IPS-15b (cell line): ENCODE results near the gene FGB.

Experiments used
- H3K27me3 ChIP-seq: one replicate; pipeline ENCODE4 v1.6.1; 2013; ENCODE audit warnings: low read length; ENCODE audit not compliant: control insufficient read depth, insufficient read depth
- H3K36me3 ChIP-seq: one replicate; pipeline ENCODE4 v1.6.1; 2013; ENCODE audit warnings: low read length; ENCODE audit not compliant: control insufficient read depth, insufficient read depth
- H3K4me1 ChIP-seq: one replicate; pipeline ENCODE4 v1.6.1; 2013; ENCODE audit warnings: mild to moderate bottlenecking, low read length; ENCODE audit not compliant: control insufficient read depth, insufficient read depth
- H3K4me3 ChIP-seq: one replicate; pipeline ENCODE4 v1.5.1; 2013; ENCODE audit warnings: low read depth, low read length
- H3K9ac ChIP-seq: one replicate; pipeline ENCODE4 v1.6.1; 2013; ENCODE audit warnings: low read depth, mild to moderate bottlenecking, low read length
- H3K9me3 ChIP-seq: one replicate; pipeline ENCODE4 v1.6.1; 2013; ENCODE audit warnings: mild to moderate bottlenecking, low read length; ENCODE audit not compliant: control insufficient read depth, insufficient read depth

The FGB gene

DNA sequence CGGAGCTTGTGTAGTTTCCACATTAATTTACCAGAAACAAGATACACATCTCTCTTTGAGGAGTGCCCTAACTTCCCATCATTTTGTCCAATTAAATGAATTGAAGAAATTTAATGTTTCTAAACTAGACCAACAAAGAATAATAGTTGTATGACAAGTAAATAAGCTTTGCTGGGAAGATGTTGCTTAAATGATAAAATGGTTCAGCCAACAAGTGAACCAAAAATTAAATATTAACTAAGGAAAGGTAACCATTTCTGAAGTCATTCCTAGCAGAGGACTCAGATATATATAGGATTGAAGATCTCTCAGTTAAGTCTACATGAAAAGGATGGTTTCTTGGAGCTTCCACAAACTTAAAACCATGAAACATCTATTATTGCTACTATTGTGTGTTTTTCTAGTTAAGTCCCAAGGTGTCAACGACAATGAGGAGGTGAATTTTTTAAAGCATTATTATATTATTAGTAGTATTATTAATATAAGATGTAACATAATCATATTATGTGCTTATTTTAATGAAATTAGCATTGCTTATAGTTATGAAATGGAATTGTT is at the start of gene FGB:
Gene FGB (plus strand): TSS at position 315 of the 558 bp plus-strand sequence. CDS start 8 bp downstream, at position 323.
- Histone ChIP-seq H3K9ac (no peak within 1 kb of the TSS), H3K4me3 (no peak within 1 kb of the TSS), H3K9me3 (no peaks in the 10 kb centered on the region), H3K36me3 (no peaks in the 10 kb centered on the region), H3K27me3 (no peaks in the 10 kb centered on the region), H3K4me1 (no peaks in the 10 kb centered on the region)

DNA sequence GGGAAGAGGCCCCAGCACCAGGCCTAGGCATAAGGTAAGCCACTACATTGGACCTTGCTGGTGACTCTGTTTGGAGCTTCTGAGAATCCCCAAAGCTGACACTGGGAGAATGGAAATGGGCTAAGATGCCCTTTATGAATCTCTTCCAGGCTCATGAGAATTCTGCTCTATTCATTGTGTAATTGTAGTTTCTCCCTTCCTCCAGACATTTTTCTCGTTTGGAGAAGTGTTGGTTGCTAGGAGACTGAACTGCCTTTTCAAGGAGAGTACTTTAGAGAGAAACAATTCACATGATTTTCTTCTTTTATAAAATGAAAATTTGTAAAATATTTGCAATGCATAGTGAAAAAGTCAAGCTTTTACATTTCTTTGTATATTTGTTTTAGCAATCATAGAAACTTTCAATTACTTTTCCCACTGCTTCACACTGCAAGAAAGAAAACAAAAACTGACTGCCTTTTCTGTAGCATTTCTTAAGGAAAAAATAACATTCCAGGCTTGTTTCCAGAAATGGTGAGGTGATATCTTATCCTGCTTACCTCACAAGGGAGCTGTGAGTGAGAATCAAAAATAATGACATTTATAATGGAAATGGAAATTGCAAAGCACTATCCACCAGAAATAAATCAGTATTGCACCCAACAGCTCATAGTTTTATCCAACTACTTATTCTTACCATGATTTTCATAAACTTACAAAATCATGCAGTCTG is 46.3 kb upstream of the FGB start:
- no peak overlapping the region for H3K4me3 ChIP-seq
- no peak overlapping the region for H3K9ac ChIP-seq
- no peaks in the 10 kb centered on the region for H3K36me3 ChIP-seq
- H3K27me3 ChIP-seq, result no peaks in the 10 kb centered on the region
- no peaks in the 10 kb centered on the region for H3K9me3 ChIP-seq
- H3K4me1 ChIP-seq, result no peaks in the 10 kb centered on the region

DNA sequence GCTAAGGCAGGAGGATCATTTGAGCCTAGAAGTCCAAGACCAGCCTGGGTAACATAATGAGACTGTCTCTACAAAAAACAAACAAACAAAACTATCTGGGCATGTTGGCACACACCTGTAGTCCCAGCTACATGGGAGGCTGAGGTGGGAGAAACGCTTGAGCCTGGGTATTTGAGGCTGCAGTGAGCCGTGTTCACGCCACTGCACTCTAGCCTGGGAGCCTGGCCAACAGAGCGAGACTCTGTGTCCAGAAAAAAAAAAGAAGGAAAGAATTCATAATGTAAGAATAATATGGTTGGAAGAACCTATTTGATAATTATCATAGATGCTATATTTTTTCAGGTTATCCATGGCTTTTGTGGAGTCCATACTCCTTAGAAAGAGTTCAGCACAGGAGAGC is 45.2 kb upstream of the FGB start:
- H3K4me3 ChIP-seq, result no peak overlapping the region
- H3K4me1 ChIP-seq, result no peaks in the 10 kb centered on the region
- H3K9ac ChIP-seq, result no peak overlapping the region
- no peaks in the 10 kb centered on the region for H3K9me3 ChIP-seq
- no peaks in the 10 kb centered on the region for H3K27me3 ChIP-seq
- H3K36me3 ChIP-seq, result no peaks in the 10 kb centered on the region

DNA sequence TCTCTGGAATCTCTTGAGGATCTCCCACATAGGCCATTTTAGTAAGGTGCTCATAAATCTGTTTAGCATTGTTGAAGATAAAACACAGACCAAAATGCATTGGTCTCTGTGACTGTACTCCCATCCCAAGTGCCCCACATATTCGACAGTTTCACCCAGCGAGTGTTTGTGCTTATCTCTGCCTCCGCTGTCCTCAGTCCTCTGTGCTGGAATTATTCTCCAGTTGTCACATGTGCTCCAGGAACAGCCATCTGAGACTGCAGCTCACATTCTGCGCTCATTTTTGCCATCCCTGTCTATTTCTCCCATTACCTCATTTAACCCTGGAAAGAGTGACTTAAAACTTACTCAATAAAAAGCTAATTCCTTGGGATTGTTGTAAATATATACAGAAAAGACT is 43.6 kb upstream of the FGB start:
- no peaks in the 10 kb centered on the region for H3K27me3 ChIP-seq
- no peaks in the 10 kb centered on the region for H3K36me3 ChIP-seq
- no peaks in the 10 kb centered on the region for H3K9me3 ChIP-seq
- no peak overlapping the region for H3K9ac ChIP-seq
- no peak overlapping the region for H3K4me3 ChIP-seq
- no peaks in the 10 kb centered on the region for H3K4me1 ChIP-seq

DNA sequence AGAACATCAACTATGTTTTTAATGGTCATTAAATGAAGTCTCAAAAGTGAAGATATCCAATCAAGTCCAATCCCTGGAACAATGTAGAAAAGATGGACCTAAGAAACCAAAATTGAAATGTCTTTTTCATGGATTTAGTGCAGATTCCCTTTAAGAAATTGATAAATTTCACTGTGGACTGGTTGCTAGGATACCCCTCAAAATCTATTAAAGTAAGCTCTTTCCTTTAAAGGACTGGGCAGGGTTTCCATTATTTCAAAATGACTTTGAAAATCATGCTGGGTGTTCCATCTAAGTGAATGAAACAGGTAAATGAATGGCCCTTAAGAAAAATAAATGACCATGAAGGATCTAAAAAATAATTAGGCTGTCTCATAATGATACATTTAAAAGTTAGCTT is 41.2 kb upstream of the FGB start:
- Histone ChIP-seq H3K27me3 (no peaks in the 10 kb centered on the region), H3K9me3 (no peaks in the 10 kb centered on the region), H3K9ac (no peak overlapping the region), H3K4me1 (no peaks in the 10 kb centered on the region), H3K36me3 (no peaks in the 10 kb centered on the region), H3K4me3 (no peak overlapping the region)

DNA sequence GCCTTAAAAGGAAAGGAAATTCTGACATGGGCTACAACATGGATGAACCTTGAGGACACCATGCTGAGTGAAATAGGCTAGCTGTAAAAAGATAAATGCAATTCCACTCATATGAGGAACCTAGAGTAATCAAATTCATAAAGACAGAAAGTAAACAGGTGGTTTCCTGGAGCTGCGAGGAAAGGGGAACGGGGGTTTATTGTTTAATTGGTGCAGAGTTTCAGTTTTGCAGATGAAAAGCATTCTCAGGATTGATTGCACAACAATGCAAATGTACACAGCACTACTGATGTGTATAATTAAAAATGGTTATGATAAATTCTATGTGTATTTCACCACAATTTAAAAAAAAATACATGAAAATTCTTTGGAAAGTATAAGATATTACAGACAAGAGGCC is 36.7 kb upstream of the FGB start:
- H3K4me3 ChIP-seq, result no peak overlapping the region
- no peaks in the 10 kb centered on the region for H3K27me3 ChIP-seq
- H3K36me3 ChIP-seq, result no peaks in the 10 kb centered on the region
- no peak overlapping the region for H3K9ac ChIP-seq
- no peaks in the 10 kb centered on the region for H3K9me3 ChIP-seq
- no peaks in the 10 kb centered on the region for H3K4me1 ChIP-seq

DNA sequence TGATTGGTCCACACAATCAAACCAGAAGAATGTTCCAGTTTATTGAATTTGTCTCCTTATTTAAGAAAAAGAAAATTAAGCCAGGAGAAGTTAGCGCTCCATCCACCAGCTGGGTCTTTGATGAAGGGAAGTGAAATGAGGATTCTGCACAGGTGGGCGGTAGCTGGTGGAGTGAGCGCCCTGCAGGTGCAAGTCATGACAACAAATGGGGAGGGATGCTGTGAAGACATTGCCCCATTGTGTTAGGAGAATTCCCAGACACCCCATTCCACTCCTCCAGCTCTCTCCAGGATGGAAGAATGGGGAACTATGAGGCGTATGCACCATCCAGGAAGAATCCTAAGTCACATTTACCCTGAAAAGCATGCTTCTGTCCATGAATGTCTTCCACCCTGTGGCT is 35.5 kb upstream of the FGB start:
- no peaks in the 10 kb centered on the region for H3K27me3 ChIP-seq
- no peaks in the 10 kb centered on the region for H3K36me3 ChIP-seq
- H3K4me3 ChIP-seq, result no peak overlapping the region

DNA sequence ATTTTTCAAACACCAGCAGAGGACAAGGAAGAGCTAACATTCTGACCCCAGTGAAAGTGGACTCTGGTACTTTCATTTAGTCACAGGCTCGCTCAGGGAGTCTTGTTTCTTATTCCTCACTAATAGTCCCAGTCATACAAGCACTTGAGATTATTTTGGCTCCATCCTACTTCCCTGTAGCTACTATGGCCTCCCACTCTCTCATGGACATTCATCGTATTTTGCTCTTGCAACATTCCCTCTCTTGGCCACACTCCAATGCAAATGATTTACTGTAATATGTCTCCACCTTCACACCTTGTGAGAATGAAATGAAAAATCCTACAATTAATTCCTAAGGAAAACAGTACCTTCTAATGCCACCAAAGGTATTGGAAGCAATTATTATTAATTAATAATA is 33.9 kb upstream of the FGB start:
- Histone ChIP-seq H3K9me3 (no peaks in the 10 kb centered on the region), H3K9ac (no peak overlapping the region), H3K4me1 (no peaks in the 10 kb centered on the region), H3K4me3 (no peak overlapping the region), H3K36me3 (no peaks in the 10 kb centered on the region), H3K27me3 (no peaks in the 10 kb centered on the region)

More for the DNA sequence above, 35.5 kb upstream of the FGB start:
- Histone ChIP-seq H3K9ac (no peak overlapping the region), H3K9me3 (no peaks in the 10 kb centered on the region), H3K4me1 (no peaks in the 10 kb centered on the region)

DNA sequence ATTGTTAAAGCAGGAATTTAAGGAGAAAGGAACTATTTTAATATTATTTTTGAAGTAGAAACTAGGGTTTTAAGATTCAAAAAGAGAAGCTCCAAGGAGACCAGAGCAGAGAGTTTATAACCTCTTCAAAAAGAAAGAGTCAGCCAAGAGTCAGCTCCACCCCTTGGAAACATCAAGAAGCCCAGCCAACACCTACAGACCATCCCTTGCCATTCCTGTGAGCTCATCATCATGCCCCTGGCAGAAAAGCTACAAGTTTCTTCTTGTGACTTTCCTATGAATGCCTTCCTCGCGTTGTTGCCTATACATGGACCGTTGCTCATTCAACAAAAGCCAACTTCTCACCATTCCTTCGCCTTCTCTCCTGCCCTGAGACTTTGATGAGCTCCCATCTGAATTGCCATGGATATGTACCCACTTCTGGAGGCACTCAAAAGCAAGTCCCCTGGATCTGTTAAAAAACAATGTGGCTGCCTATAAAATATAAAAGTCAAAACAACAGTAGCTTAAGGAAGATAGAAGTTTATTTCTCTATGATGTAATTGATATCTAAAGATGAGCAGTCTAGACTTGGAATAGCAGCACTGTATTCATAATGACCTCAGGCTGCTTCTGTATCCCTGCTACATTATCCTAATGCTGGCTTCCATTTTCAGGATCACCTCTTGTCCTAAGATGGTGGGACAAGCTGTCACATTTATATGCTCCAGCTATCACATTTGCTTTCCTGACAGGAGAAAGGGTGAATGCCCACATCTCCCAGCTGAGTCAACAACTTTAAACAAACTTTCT is 32.9 kb upstream of the FGB start:
- H3K9me3 ChIP-seq, result no peaks in the 10 kb centered on the region
- H3K9ac ChIP-seq, result no peak overlapping the region
- no peaks in the 10 kb centered on the region for H3K36me3 ChIP-seq
- no peaks in the 10 kb centered on the region for H3K4me1 ChIP-seq
- no peaks in the 10 kb centered on the region for H3K27me3 ChIP-seq
- H3K4me3 ChIP-seq, result no peak overlapping the region

DNA sequence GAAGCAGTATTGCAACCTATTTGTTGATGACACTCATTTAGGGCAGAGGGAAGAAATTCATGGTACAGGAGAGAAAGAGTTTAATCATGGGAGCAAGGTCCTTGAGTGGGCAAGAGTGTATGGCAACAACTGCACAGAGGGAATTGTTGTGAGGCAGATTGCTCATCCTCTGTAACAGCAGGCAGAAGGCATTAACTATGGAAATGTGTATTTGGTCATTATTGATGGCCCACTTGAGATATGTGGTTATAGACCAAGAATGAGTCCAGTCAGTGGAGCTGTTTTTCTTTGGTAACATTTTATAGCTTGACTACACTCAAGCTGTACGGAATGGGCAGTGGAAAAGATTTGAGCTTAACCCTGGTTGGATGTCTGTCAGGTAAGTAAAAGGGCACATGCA is 28.5 kb upstream of the FGB start:
- Histone ChIP-seq H3K4me1 (no peaks in the 10 kb centered on the region), H3K9ac (no peak overlapping the region), H3K27me3 (no peaks in the 10 kb centered on the region), H3K36me3 (no peaks in the 10 kb centered on the region), H3K4me3 (no peak overlapping the region), H3K9me3 (no peaks in the 10 kb centered on the region)

DNA sequence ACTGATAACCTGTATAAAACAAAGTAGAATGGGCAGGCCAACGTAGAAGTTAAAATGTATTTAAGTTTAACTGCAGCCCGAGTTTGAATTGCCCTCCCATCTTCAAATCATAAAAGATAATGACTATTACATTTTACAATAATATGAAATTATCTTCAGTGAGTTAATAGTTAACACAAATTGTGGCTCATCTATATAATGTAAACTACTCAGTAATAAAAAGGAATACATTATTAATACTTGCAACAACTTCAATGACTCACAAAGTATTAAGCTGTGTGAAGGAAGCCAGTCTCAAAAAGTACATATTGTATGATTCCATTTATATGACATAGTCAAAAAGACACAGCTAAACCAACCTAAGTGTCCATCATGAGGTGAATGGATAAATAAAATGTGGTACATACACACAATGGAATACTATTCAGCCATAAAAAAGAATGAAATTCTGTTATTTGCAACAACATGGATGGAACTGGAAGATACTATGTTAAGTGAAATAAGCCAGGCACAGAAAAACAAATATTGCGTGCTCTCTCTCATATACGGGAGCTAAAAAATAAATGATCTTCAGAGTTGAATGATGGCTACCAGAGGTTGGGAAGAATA is 20.4 kb upstream of the FGB start:
- no peak overlapping the region for H3K9ac ChIP-seq

More for the DNA sequence above, 20.4 kb upstream of the FGB start:
- Histone ChIP-seq H3K4me3 (no peak overlapping the region), H3K4me1 (no peaks in the 10 kb centered on the region), H3K9me3 (no peaks in the 10 kb centered on the region), H3K36me3 (peaks cover 9% of the 10 kb centered on the region), H3K27me3 (no peaks in the 10 kb centered on the region)
